HFFc6 (cell line): ENCODE results near the gene CLIC6. TPM values are rescaled to one million over a fixed set of nuclear protein-coding genes. Genes with fewer than 3 reads are reported as not detected.

Experiments used
- DNase-seq: peaks from one replicate; pipeline ENCODE4 v3.0.0-alpha.2; 2018
- H3K27ac Mint-ChIP-seq: 2 replicates; pipeline ENCODE4 v1.8.0; 2020; ENCODE audit warnings: mild to moderate bottlenecking, mixed read lengths
- H3K27me3 Mint-ChIP-seq: 2 replicates; pipeline ENCODE4 v1.8.0; 2021; ENCODE audit warnings: mild to moderate bottlenecking, moderate library complexity, mixed read lengths; ENCODE audit not compliant: insufficient read depth
- H3K36me3 Mint-ChIP-seq: 2 replicates; pipeline ENCODE4 v1.8.0; 2021; ENCODE audit warnings: low read depth, mixed read lengths
- H3K4me1 Mint-ChIP-seq: 2 replicates; pipeline ENCODE4 v1.8.0; 2020; ENCODE audit warnings: low read depth, mixed read lengths
- H3K4me3 Mint-ChIP-seq: 2 replicates; pipeline ENCODE4 v1.8.0; 2020; ENCODE audit warnings: mild to moderate bottlenecking, moderate library complexity, mixed read lengths
- H3K9me3 Mint-ChIP-seq: 2 replicates; pipeline ENCODE4 v1.8.0; 2020; ENCODE audit warnings: mild to moderate bottlenecking, mixed read lengths
- CTCF ChIP-seq: fragments of 200-600 bp; sonication (generic); IDR thresholded peaks from 2 replicates; pipeline ENCODE4 v1.5.0; 2021; ENCODE audit warnings: antibody characterized with exemption, mild to moderate bottlenecking
- total RNA-seq, 6 experiments: library from RNA; stranded (reverse); fragmentation: NEBNext Ultra II Directional; extraction: Animal tissue kit (Norgen Biotek cat#: 25700); gene quantifications; 2 replicates in 1 of 6; 3 replicates in 5 of 6; pipeline ENCODE4 v1.2.3, GENCODE V29; 2021

The CLIC6 gene
- total RNA-seq, 6 experiments from 2014 or later: not detected

GRCh38 chr21:34639250-34639649 is 29.5 kb upstream of the CLIC6 start:
- peaks cover 4% of the 10 kb centered on the region for H3K9me3 Mint-ChIP-seq
- no peak overlapping the region for H3K27ac Mint-ChIP-seq
- TF ChIP-seq CTCF: no peak
- H3K27me3 Mint-ChIP-seq: peaks cover 15% of the 10 kb centered on the region
- no peak overlapping the region for H3K4me3 Mint-ChIP-seq
- H3K4me1 Mint-ChIP-seq: peaks cover 51% of the 10 kb centered on the region
- 0 out of 2 replicates have a peak, but pooled peaks cover 4% of the 10 kb centered on the region for H3K36me3 Mint-ChIP-seq
- DNase-seq: no peak

- Mint-ChIP-seq H3K27me3 (peaks cover 7% of the 10 kb centered on the region), H3K4me3 (peak overlapping the region; percentile 76), H3K9me3 (peaks cover 4% of the 10 kb centered on the region), H3K27ac (peak overlapping the region; percentile 72), H3K4me1 (peaks cover 51% of the 10 kb centered on the region), H3K36me3 (0 out of 2 replicates have a peak, but pooled peaks cover 4% of the 10 kb centered on the region)
- no peak for TF ChIP-seq CTCF
- DNase-seq: no peak
Measured at GRCh38 chr21:34639882-34640788, 28.7 kb upstream of the CLIC6 start.

GRCh38 chr21:34640858-34641257 is 27.9 kb upstream of the CLIC6 start:
- 0 out of 2 replicates have a peak, but pooled peaks cover 4% of the 10 kb centered on the region for H3K36me3 Mint-ChIP-seq
- H3K27ac Mint-ChIP-seq: peak overlapping the region; percentile 72
- DNase-seq: peak; percentile 89
- peaks cover 7% of the 10 kb centered on the region for H3K27me3 Mint-ChIP-seq
- H3K9me3 Mint-ChIP-seq: peaks cover 4% of the 10 kb centered on the region
- TF ChIP-seq CTCF: no peak
- peaks cover 51% of the 10 kb centered on the region for H3K4me1 Mint-ChIP-seq
- H3K4me3 Mint-ChIP-seq: peak overlapping the region; percentile 76

GRCh38 chr21:34642211-34643075 is 26.4 kb upstream of the CLIC6 start:
- DNase-seq: peak; percentile 44
- no peak for TF ChIP-seq CTCF
- H3K4me3 Mint-ChIP-seq: no peak overlapping the region
- peaks cover 4% of the 10 kb centered on the region for H3K9me3 Mint-ChIP-seq
- H3K27ac Mint-ChIP-seq: no peak overlapping the region
- peaks cover 54% of the 10 kb centered on the region for H3K4me1 Mint-ChIP-seq
- H3K36me3 Mint-ChIP-seq: 0 out of 2 replicates have a peak, but pooled peaks cover 4% of the 10 kb centered on the region
- H3K27me3 Mint-ChIP-seq: peaks cover 15% of the 10 kb centered on the region

- Mint-ChIP-seq H3K27me3 (peaks cover 20% of the 10 kb centered on the region), H3K36me3 (0 out of 2 replicates have a peak, but pooled peaks cover 3% of the 10 kb centered on the region), H3K9me3 (peaks cover 3% of the 10 kb centered on the region), H3K27ac (no peak overlapping the region), H3K4me1 (peaks cover 49% of the 10 kb centered on the region), H3K4me3 (no peak overlapping the region)
- DNase-seq: no peak
- TF ChIP-seq CTCF: no peak
Measured at GRCh38 chr21:34644825-34645224, 24.0 kb upstream of the CLIC6 start.
